H9 (cell line): ENCODE results near the gene AFAP1. TPM values are rescaled to one million over a fixed set of nuclear protein-coding genes. Genes with fewer than 3 reads are reported as not detected.

Experiments used
- DNase-seq: peaks from one replicate; pipeline ENCODE4 v3.0.0-alpha.2; 2017
- H2AFZ ChIP-seq: one replicate; pipeline ENCODE4 v1.6.1; 2013; ENCODE audit warnings: mild to moderate bottlenecking, low read length, control low read depth, moderate library complexity
- H2AK5ac ChIP-seq: 2 replicates; pipeline ENCODE4 v1.6.1; 2013; ENCODE audit warnings: low read length, control low read depth, mixed read lengths; ENCODE audit not compliant: insufficient read length
- H2BK120ac ChIP-seq: one replicate; pipeline ENCODE4 v1.6.1; 2013; ENCODE audit warnings: low read depth, mild to moderate bottlenecking, low read length, control low read depth, inconsistent platforms; ENCODE audit not compliant: poor library complexity, severe bottlenecking
- H2BK12ac ChIP-seq: 2 replicates; pipeline ENCODE4 v1.6.1; 2013; ENCODE audit warnings: low read length, control low read depth, mixed read lengths, low read depth; ENCODE audit not compliant: insufficient read length
- H2BK15ac ChIP-seq: 2 replicates; pipeline ENCODE4 v1.6.1; 2013; ENCODE audit warnings: low read depth, low read length, control low read depth
- H2BK20ac ChIP-seq: one replicate; pipeline ENCODE4 v1.6.1; 2013; ENCODE audit warnings: low read depth, mild to moderate bottlenecking, low read length, control low read depth, inconsistent platforms; ENCODE audit not compliant: poor library complexity, severe bottlenecking
- H2BK5ac ChIP-seq: 2 replicates; pipeline ENCODE4 v1.6.1; 2013; ENCODE audit warnings: low read length, control low read depth, mixed read lengths; ENCODE audit not compliant: insufficient read length
- H3K14ac ChIP-seq: 2 replicates; pipeline ENCODE4 v1.6.1; 2013; ENCODE audit warnings: low read length, control low read depth; ENCODE audit not compliant: insufficient read depth
- H3K18ac ChIP-seq: 2 replicates; pipeline ENCODE4 v1.6.1; 2013; ENCODE audit warnings: low read depth, mild to moderate bottlenecking, mixed read lengths, low read length, control low read depth; ENCODE audit not compliant: insufficient read length
- H3K23ac ChIP-seq: 2 replicates; pipeline ENCODE4 v1.6.1; 2013; ENCODE audit warnings: low read length, control low read depth, mixed read lengths, low read depth; ENCODE audit not compliant: insufficient read length
- H3K23me2 ChIP-seq: 2 replicates; pipeline ENCODE4 v1.6.1; 2013; ENCODE audit warnings: low read depth, mild to moderate bottlenecking, mixed read lengths, low read length, control low read depth; ENCODE audit not compliant: insufficient read length, poor library complexity, severe bottlenecking
- H3K27ac ChIP-seq: 2 replicates; pipeline ENCODE4 v1.5.1; 2013; ENCODE audit warnings: low read length, control low read depth, mixed read lengths, low read depth; ENCODE audit not compliant: insufficient read length
- H3K27me3 ChIP-seq: 2 replicates; pipeline ENCODE4 v1.6.1; 2013; ENCODE audit warnings: low read length, control low read depth, inconsistent platforms; ENCODE audit not compliant: insufficient read depth
- H3K4ac ChIP-seq: 2 replicates; pipeline ENCODE4 v1.6.1; 2013; ENCODE audit warnings: low read depth, mild to moderate bottlenecking, control low read depth, inconsistent platforms, low read length, moderate library complexity
- H3K4me1 ChIP-seq: 2 replicates; pipeline ENCODE4 v1.6.1; 2013; ENCODE audit warnings: low read length, control low read depth, inconsistent platforms; ENCODE audit not compliant: insufficient read depth
- H3K4me2 ChIP-seq: 2 replicates; pipeline ENCODE4 v1.6.1; 2013; ENCODE audit warnings: low read length, control low read depth, mixed read lengths; ENCODE audit not compliant: insufficient read length, insufficient read depth
- H3K56ac ChIP-seq: 2 replicates; pipeline ENCODE4 v1.6.1; 2013; ENCODE audit warnings: low read depth, mild to moderate bottlenecking, mixed read lengths, low read length, control low read depth; ENCODE audit not compliant: insufficient read length
- H3K79me1 ChIP-seq: 2 replicates; pipeline ENCODE4 v1.6.1; 2013; ENCODE audit warnings: low read depth, mild to moderate bottlenecking, moderate library complexity, low read length, control low read depth, inconsistent platforms; ENCODE audit not compliant: insufficient read depth, poor library complexity, severe bottlenecking
- H3K79me2 ChIP-seq: 2 replicates; pipeline ENCODE4 v1.6.1; 2013; ENCODE audit warnings: low read length, control low read depth, inconsistent platforms; ENCODE audit not compliant: insufficient read depth
- H3K9ac ChIP-seq: 2 replicates; pipeline ENCODE4 v1.6.1; 2013; ENCODE audit warnings: low read length, control low read depth, mixed read lengths; ENCODE audit not compliant: insufficient read length; ENCODE audit errors: extremely low read depth
- H3K9me3 ChIP-seq: one replicate; pipeline ENCODE4 v1.6.1; 2013; ENCODE audit warnings: low read depth, low read length, inconsistent platforms; ENCODE audit not compliant: control insufficient read depth
- H3T11ph ChIP-seq: one replicate; pipeline ENCODE4 v1.6.1; 2013; ENCODE audit warnings: mild to moderate bottlenecking, low read length, control low read depth, inconsistent platforms
- H4K20me1 ChIP-seq: one replicate; pipeline ENCODE4 v1.6.1; 2013; ENCODE audit not compliant: control insufficient read depth, insufficient read length, insufficient read depth
- H4K5ac ChIP-seq: 2 replicates; pipeline ENCODE4 v1.6.1; 2013; ENCODE audit warnings: low read depth, mild to moderate bottlenecking, mixed read lengths, low read length, control low read depth; ENCODE audit not compliant: insufficient read length
- H4K8ac ChIP-seq: replicated peaks from 2 replicates; pipeline ENCODE4 v1.6.1; 2013; ENCODE audit warnings: low read length, control low read depth, mixed read lengths, low read depth; ENCODE audit not compliant: insufficient read length
- H4K91ac ChIP-seq: 2 replicates; pipeline ENCODE4 v1.6.1; 2013; ENCODE audit warnings: low read depth, mild to moderate bottlenecking, moderate library complexity, mixed read lengths, low read length, control low read depth; ENCODE audit not compliant: insufficient read length
- H3K27ac Mint-ChIP-seq, 3 experiments: 2 replicates in 2 of 3; 3 replicates in 1 of 3; pipeline ENCODE4 v1.8.0; 2020 to 2021; ENCODE audit warnings: mixed read lengths in 3 of 3, mild to moderate bottlenecking in 1 of 3, moderate library complexity in 1 of 3
- H3K27me3 Mint-ChIP-seq: 2 replicates; pipeline ENCODE4 v1.8.0; 2021; ENCODE audit warnings: low read depth, mild to moderate bottlenecking, moderate library complexity, mixed read lengths
- H3K36me3 Mint-ChIP-seq, 3 experiments: 2 replicates in 2 of 3; 3 replicates in 1 of 3; pipeline ENCODE4 v1.8.0; 2020 to 2021; ENCODE audit warnings: low read depth in 3 of 3, mixed read lengths in 3 of 3; ENCODE audit not compliant: insufficient read depth in 1 of 3
- H3K4me1 Mint-ChIP-seq, 2 experiments: 2 replicates each; pipeline ENCODE4 v1.8.0; 2020; ENCODE audit warnings: mixed read lengths in 2 of 2
- H3K4me3 Mint-ChIP-seq, 2 experiments: 2 replicates in 1 of 2; 3 replicates in 1 of 2; pipeline ENCODE4 v1.8.0; 2020 to 2021; ENCODE audit warnings: mild to moderate bottlenecking in 2 of 2, mixed read lengths in 2 of 2, moderate library complexity in 1 of 2
- H3K9me3 Mint-ChIP-seq, 2 experiments: 2 replicates in 1 of 2; 3 replicates in 1 of 2; pipeline ENCODE4 v1.8.0; 2020; ENCODE audit warnings: mild to moderate bottlenecking in 2 of 2, mixed read lengths in 2 of 2, moderate library complexity in 1 of 2
- CTCF ChIP-seq: fragments of 200-600 bp; sonication (generic); conservative IDR thresholded peaks from 3 replicates; pipeline ENCODE4 v1.8.0; 2021; ENCODE audit warnings: antibody characterized with exemption, mild to moderate bottlenecking
- WGBS: extraction: QIAGEN DNeasy Blood & Tissue Kit; methylation state at CpG from one replicate; pipeline ENCODE4 v1.1.7; 2013; ENCODE audit warnings: missing lambda C conversion rate, low lambda C conversion rate, mixed read lengths; ENCODE audit not compliant: insufficient read length; ENCODE audit errors: extremely low coverage; 5-methylcytosine and 5-hydroxymethylcytosine counted together
- total RNA-seq: library from RNA; stranded (reverse); gene quantifications from 2 replicates; pipeline ENCODE4 v1.2.1, GENCODE V29; 2021

Gene AFAP1
- total RNA-seq, 1 experiment from 2014 or later = 6.5 TPM

- no peak for DNase-seq
- no peak overlapping the region for H4K8ac ChIP-seq
- no peaks in the 10 kb centered on the region for H4K20me1 ChIP-seq
- no peak overlapping the region for H2BK15ac ChIP-seq
- no peak overlapping the region for H2BK5ac ChIP-seq
- no peak overlapping the region for H3K18ac ChIP-seq
- Mint-ChIP-seq H3K9me3 (peaks cover 8 to 9% of the 10 kb centered on the region in 2 experiments; a peak in 4 of 5 replicates), H3K4me1 (peaks cover 16% of the 10 kb centered on the region in 2 experiments), H3K27ac (no peak overlapping the region), H3K36me3 (peaks cover 0 to 8% (median 3%) of the 10 kb centered on the region in 3 experiments; a peak in 2 of 7 replicates), H3K4me3 (no peak overlapping the region), H3K27me3 (peaks cover 29% of the 10 kb centered on the region)
- no peak overlapping the region for H2AFZ ChIP-seq
- H3K14ac ChIP-seq = no peak overlapping the region
- H3K79me1 ChIP-seq = no peaks in the 10 kb centered on the region
- H3K9me3 ChIP-seq = no peaks in the 10 kb centered on the region
- WGBS = no CpG with 5 or more reads among the region's 22 CpGs
- no peak overlapping the region for H2BK12ac ChIP-seq
- no peak overlapping the region for H3K23ac ChIP-seq
- H3K56ac ChIP-seq = no peak overlapping the region
- H4K5ac ChIP-seq = no peak overlapping the region
- no peak overlapping the region for H3T11ph ChIP-seq
- H3K27me3 ChIP-seq = 0 out of 2 replicates have a peak, but pooled peaks cover 3% of the 10 kb centered on the region
- H3K23me2 ChIP-seq = no peaks in the 10 kb centered on the region
- TF ChIP-seq CTCF = no peak
- H3K27ac ChIP-seq = no peak overlapping the region
- no peak overlapping the region for H4K91ac ChIP-seq
- no peak overlapping the region for H3K4ac ChIP-seq
- no peak overlapping the region for H3K4me2 ChIP-seq
- H3K9ac ChIP-seq = no peak overlapping the region
- no peaks in the 10 kb centered on the region for H3K4me1 ChIP-seq
- no peak overlapping the region for H2AK5ac ChIP-seq
- H3K79me2 ChIP-seq = no peaks in the 10 kb centered on the region
- no peak overlapping the region for H2BK120ac ChIP-seq
- H2BK20ac ChIP-seq = no peak overlapping the region
These were observed 216.8 kb downstream of the AFAP1 start for GRCh38 chr4:7722766-7723387.
